Thymus (tissue), 11 donors: ENCODE data around the gene MTUS2. TPM values are rescaled to one million over a fixed set of nuclear protein-coding genes. Genes with fewer than 3 reads are reported as not detected.
"Not testable (repeated sequence)": the region's sequence is repeated elsewhere in the genome, so short reads cannot be mapped to it uniquely, and the experiment has no call there.

ENCODE experiments used
- DNase-seq, 9 donors: peaks; one replicate each; pipeline ENCODE4 v3.0.0-alpha.2; 2013; ENCODE audit warnings: low spot score in 9 of 9, low read depth in 6 of 9, missing footprints in 1 of 9
- H3K27ac ChIP-seq, 2 donors: one replicate each; pipeline ENCODE4 v1.5.1; 2013; ENCODE audit warnings: control low read depth in 1 of 2, low read depth in 1 of 2, low read length in 1 of 2, mild to moderate bottlenecking in 1 of 2, moderate library complexity in 1 of 2
- H3K27me3 ChIP-seq, 2 donors: one replicate each; pipeline ENCODE4 v1.5.1; 2013; ENCODE audit warnings: low read length in 1 of 2; ENCODE audit not compliant: control insufficient read depth in 2 of 2, insufficient read depth in 1 of 2
- H3K36me3 ChIP-seq, 2 donors: one replicate each; pipeline ENCODE4 v1.5.1; 2013; ENCODE audit warnings: low read length in 1 of 2, mild to moderate bottlenecking in 1 of 2, moderate library complexity in 1 of 2; ENCODE audit not compliant: control insufficient read depth in 2 of 2, insufficient read depth in 2 of 2
- H3K4me1 ChIP-seq, 2 donors: one replicate each; pipeline ENCODE4 v1.5.1; 2013; ENCODE audit warnings: low read length in 2 of 2; ENCODE audit not compliant: control insufficient read depth in 2 of 2, insufficient read depth in 2 of 2
- H3K4me3 ChIP-seq, 2 donors: one replicate each; pipeline ENCODE4 v1.5.1; 2013; ENCODE audit warnings: low read length in 2 of 2, control low read depth in 1 of 2, mild to moderate bottlenecking in 1 of 2
- H3K9me3 ChIP-seq, 2 donors: one replicate each; pipeline ENCODE4 v1.5.1; 2013; ENCODE audit warnings: low read length in 1 of 2, mild to moderate bottlenecking in 1 of 2; ENCODE audit not compliant: control insufficient read depth in 2 of 2, insufficient read depth in 1 of 2
- WGBS: extraction: QIAGEN DNeasy Blood & Tissue Kit; methylation state at CpG from one replicate; pipeline ENCODE4 v1.1.7; 2013; 5-methylcytosine and 5-hydroxymethylcytosine counted together
- polyA plus RNA-seq: library from polyadenylated mRNA; stranded (reverse); fragments of 200-250 nt; gene quantifications from one replicate; pipeline ENCODE4 v1.2.3, GENCODE V29; 2013
- total RNA-seq: library from RNA; stranded (reverse); fragments of 120-200 nt; gene quantifications from one replicate; pipeline ENCODE4 v1.2.4, GENCODE V29; 2013
- donor health status: healthy.

The MTUS2 gene
- total and polyA plus RNA-seq, 2 donors = 0.09 to 0.18 TPM

DNA sequence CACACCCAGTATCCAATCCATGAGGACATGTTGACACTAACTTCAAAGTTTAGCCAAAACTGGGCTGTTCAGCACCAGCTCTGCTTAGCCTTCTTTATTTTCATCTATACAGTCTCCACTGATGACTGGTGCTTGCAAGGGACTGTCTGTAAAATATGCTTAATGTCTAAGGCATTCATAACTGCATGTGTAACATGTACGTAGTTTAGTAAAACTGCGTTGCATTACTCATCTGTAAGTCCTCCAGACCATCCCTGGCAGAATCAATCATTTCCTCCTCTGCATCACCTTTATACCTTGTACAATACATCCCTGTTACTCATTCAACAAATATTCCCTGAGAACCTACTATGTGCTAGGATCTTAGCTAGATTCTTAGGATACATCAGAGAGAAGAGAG is 362.1 kb downstream of the MTUS2 start:
- 98% methylated on average over 2 of the region's 2 CpGs for WGBS

DNA sequence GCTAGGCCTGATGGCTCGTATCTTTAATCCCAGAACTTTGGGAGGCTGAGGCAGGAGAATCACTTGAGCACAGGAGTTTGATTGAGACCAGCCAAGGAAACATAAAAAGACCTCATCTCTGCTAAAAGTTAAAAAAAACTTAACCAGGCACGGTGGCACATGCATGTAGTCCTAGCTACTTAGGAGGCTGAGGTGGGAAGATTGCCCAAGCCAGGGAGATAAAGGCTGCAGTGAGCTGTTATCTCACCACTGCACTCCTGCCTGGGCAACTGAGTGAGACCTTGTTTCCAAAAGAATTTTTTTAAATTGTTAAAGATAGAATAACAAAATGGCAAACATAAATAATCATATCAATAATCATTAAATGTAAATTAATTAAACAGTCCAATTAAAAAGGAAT is 365.8 kb downstream of the MTUS2 start:
- no peak overlapping the region for H3K4me3 ChIP-seq
- H3K36me3 ChIP-seq = no peaks in the 10 kb centered on the region
- no peaks in the 10 kb centered on the region for H3K9me3 ChIP-seq
- H3K27ac ChIP-seq = no peak overlapping the region
- H3K4me1 ChIP-seq = no peaks in the 10 kb centered on the region
- WGBS = 90% methylated on average over 2 of the region's 2 CpGs
- no peaks in the 10 kb centered on the region for H3K27me3 ChIP-seq
- no peak for DNase-seq

More for the DNA sequence above, 362.1 kb downstream of the MTUS2 start:
- no peak for DNase-seq
- Histone ChIP-seq H3K36me3 (no peaks in the 10 kb centered on the region), H3K27me3 (no peaks in the 10 kb centered on the region), H3K27ac (no peak overlapping the region), H3K4me3 (no peak overlapping the region), H3K4me1 (no peaks in the 10 kb centered on the region), H3K9me3 (no peaks in the 10 kb centered on the region)

DNA sequence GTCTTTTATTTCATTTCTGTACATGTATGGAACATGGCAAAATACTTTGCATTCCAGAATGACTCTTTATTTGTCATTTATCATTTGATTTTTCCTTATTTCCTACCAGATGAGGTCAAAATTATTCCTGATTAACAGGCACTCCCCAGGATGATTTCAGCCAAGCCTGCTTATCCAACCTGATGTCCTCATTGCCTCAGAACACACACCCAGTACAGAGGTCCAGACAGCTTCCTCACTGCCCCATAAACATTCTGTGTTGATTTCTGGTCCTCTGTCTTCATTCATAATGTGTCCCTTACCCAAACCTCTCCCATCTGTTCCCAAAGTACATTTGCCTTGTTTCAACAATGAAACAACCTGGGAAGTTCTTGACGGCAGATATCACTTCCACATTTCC is 367.4 kb downstream of the MTUS2 start:
- H3K9me3 ChIP-seq = peaks cover 0 to 1% of the 10 kb centered on the region in 2 donors

DNA sequence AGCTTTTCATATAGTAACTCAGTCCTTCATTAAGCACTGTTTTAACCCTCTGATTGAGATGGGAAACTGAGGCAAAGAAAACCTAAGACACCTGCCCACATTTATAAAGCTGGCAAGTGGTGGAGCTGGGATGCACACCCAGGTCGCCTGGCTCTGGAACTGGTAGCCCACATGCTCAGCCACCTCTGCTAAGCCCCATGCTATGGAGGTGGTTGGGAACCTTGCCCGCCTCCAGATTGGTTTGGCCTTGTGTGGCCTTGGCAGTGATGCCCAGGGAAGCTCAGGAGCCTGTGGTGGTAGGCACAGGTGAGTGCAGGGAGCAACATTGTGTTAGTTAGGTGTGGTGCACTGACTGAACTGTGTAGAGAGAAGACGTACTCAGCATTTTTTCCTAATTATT is 370.2 kb downstream of the MTUS2 start:
- no peaks in the 10 kb centered on the region for H3K27me3 ChIP-seq
- WGBS = 93% methylated on average over 3 of the region's 3 CpGs
- H3K36me3 ChIP-seq = no peaks in the 10 kb centered on the region
- no peak for DNase-seq
- no peak overlapping the region for H3K27ac ChIP-seq
- H3K4me3 ChIP-seq = no peak overlapping the region
- no peaks in the 10 kb centered on the region for H3K4me1 ChIP-seq
- H3K9me3 ChIP-seq = peaks cover 0 to 1% of the 10 kb centered on the region in 2 donors

More for the DNA sequence above, 367.4 kb downstream of the MTUS2 start:
- Histone ChIP-seq H3K36me3 (no peaks in the 10 kb centered on the region), H3K4me1 (no peaks in the 10 kb centered on the region), H3K27me3 (no peaks in the 10 kb centered on the region), H3K4me3 (no peak overlapping the region), H3K27ac (no peak overlapping the region)
- WGBS = 86% methylated on average over 1 of the region's 1 CpG
- no peak for DNase-seq

DNA sequence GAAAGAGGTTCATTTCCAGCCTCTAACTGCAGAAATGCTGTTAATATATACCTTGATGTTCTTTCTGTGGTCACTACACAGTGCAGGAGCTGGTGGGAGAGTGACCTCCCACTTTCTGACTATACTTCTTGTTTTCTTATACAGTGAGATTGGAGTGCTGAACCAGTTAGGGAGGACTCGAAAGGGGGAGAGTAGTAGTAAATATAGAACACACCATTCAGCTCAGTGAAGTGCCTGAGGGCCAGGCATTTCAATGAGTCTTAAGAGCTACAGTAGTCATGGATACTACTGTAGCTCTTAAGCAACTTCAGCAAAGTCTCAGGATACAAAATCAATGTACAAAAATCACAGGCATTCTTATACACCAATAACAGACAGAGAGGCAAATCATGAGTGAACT is 372.9 kb downstream of the MTUS2 start:
- no peaks in the 10 kb centered on the region for H3K36me3 ChIP-seq
- no peak for DNase-seq

DNA sequence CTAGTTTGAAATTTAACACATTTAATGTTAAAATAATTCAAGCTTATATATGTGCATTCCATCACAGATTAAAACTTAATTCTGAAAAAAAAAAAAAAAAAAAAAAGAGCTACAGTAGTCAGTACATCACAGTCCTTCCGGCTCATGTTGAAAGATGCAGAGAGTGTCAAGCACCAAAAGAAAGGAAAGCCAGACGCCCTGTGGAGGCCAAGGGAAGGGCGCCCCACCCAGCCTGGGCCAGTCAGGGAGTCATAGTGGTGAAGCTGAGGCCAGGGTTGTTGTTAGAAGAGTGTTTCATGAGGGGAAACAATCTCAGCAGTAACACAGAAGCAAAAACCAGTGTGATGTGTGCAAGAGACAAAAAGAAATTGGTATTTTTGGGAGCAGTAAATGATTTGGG is 375.3 kb downstream of the MTUS2 start:
- DNase-seq = no peak
- 68% methylated on average over 3 of the region's 3 CpGs for WGBS

More for the DNA sequence above, 372.9 kb downstream of the MTUS2 start:
- Histone ChIP-seq H3K27me3 (no peaks in the 10 kb centered on the region), H3K4me3 (no peak overlapping the region), H3K9me3 (peaks cover 0 to 1% of the 10 kb centered on the region in 2 donors), H3K27ac (no peak overlapping the region), H3K4me1 (no peaks in the 10 kb centered on the region)
- 90% methylated on average over 1 of the region's 1 CpG for WGBS

DNA sequence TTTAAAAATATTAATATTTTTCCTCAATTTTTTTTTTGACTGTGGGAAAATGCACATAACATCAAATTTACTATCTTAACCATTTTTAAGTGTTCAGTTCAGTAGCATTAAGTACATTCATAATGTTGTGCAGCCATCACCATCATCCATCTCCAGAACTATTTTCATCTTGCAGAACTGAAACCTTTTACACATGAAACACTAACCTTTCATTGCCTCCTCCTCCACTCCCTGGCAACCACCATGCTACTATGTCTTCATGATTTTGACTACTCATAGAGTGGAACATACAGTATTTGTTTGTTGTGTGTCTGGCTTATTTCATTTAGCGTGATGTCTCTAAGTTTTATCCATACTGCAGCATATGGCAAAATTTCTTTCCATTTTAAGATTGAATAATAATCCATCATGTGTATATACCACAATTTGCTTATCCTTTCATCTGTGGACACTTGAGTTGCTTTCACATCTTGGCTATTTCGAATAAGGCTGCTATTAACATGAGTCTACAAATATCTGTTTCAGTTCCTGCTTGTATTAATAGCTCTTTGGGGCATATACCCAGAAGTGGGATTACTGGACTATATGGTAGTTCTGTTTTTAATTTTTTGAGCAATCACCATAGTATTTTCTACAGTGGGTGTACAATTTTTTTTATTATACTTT is 376.4 kb downstream of the MTUS2 start:
- H3K4me3 ChIP-seq = no peak overlapping the region
- H3K4me1 ChIP-seq = no peaks in the 10 kb centered on the region
- no peak for DNase-seq
- 92% methylated on average over 2 of the region's 2 CpGs for WGBS
- no peaks in the 10 kb centered on the region for H3K27me3 ChIP-seq
- no peak overlapping the region for H3K27ac ChIP-seq
- H3K36me3 ChIP-seq = no peaks in the 10 kb centered on the region
- H3K9me3 ChIP-seq = no peaks in the 10 kb centered on the region

More for the DNA sequence above, 375.3 kb downstream of the MTUS2 start:
- H3K27ac ChIP-seq = no peak overlapping the region
- H3K4me3 ChIP-seq = no peak overlapping the region
- no peaks in the 10 kb centered on the region for H3K36me3 ChIP-seq
- no peaks in the 10 kb centered on the region for H3K4me1 ChIP-seq
- H3K27me3 ChIP-seq = no peaks in the 10 kb centered on the region
- H3K9me3 ChIP-seq = peaks cover 0 to 1% of the 10 kb centered on the region in 2 donors

DNA sequence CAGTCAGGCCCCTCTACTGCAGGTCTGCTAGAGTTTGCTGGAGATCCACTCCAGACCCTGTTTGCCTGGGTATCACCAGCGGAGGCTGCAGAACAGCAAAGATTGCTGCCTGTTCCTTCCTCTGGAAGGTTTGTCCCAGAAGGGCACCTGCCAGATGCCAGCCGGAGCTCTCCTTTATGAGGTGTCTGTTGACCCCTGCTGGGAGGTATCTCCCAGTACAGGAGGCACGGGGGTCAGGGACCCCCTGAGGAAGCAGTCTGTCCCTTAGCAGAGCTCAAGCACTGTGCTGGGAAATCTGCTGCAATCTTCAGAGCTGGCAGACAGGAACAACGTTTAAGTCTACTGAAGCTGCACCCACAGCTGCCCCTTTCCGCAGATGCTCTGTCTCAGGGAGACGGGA is 382.6 kb downstream of the MTUS2 start:
- H3K36me3 ChIP-seq, DNase-seq, H3K27me3 ChIP-seq, H3K9me3 ChIP-seq, H3K4me1 ChIP-seq, H3K4me3 ChIP-seq, H3K27ac ChIP-seq: not testable (repeated sequence)
- WGBS = 91% methylated on average over 6 of the region's 6 CpGs

DNA sequence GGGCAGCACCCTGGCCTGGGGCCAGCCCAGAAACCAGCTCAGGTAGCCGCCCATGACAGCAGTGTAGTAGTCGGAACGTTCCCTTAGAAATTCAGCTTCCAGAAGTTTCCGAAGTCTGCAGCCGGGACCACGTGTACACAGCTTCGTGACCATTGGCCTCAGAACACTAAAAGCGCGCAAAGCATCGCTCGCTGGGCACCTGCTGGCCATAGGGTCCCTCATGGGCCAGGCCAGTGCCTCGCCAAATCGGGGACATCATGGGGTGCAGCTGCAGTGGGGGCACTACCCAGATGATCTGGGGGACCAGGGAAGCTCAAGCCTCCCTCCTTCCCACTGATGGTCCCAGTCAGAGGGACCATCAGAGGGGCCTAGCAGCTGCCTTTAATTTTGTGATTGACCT is 384.5 kb downstream of the MTUS2 start:
- DNase-seq = no peak
- Histone ChIP-seq H3K36me3 (no peaks in the 10 kb centered on the region), H3K4me3 (no peak overlapping the region), H3K4me1 (no peaks in the 10 kb centered on the region), H3K9me3 (peaks cover 0 to 8% of the 10 kb centered on the region in 2 donors), H3K27me3 (no peaks in the 10 kb centered on the region), H3K27ac (no peak overlapping the region)
- WGBS = 97% methylated on average over 13 of the region's 13 CpGs
